Natural killer cell (primary cell): ENCODE measurements around the gene NKAPL. TPM values are rescaled to one million over a fixed set of nuclear protein-coding genes. Genes with fewer than 3 reads are reported as not detected.

ENCODE experiments used
- total RNA-seq, 4 donors: library from RNA; stranded (reverse); fragments of 120-200 nt in 1 of 4; gene quantifications; one replicate each; pipeline versions ENCODE4 v1.2.3 to v1.2.4, GENCODE V29; 2013 to 2022

NKAPL gene
- total RNA-seq, 3 donors from 2014 or later (not counting 1 experiment from before 2014, with no cell fraction given): 0.31 to 0.36 TPM; not detected in 1

Other genes with a start within 250 kb of the NKAPL start
- 1 to 10 TPM in 1 of 3 donors, under 1 TPM in 2; 0.61 to 2.2 (median 0.85) TPM for gene ZNF165, start 178.7 kb upstream of the NKAPL start, total RNA-seq
- gene ZSCAN16, start 134.7 kb upstream of the NKAPL start, total RNA-seq: 1 to 10 TPM; 7.7 to 9.1 (median 7.8) TPM
- 10 to 100 TPM; 38.0 to 42.5 (median 39.2) TPM for gene ZKSCAN8, start 117.4 kb upstream of the NKAPL start, total RNA-seq
- gene ZSCAN9, start 34.0 kb upstream of the NKAPL start, total RNA-seq: 10 to 100 TPM; 17.7 to 20.0 (median 18.7) TPM
- 1 to 10 TPM; 1.6 to 4.2 (median 2.9) TPM for gene ZKSCAN4, start 7.0 kb upstream of the NKAPL start, total RNA-seq
- 10 to 100 TPM; 13.7 to 24.4 (median 15.4) TPM for gene ZSCAN26, start 7.8 kb downstream of the NKAPL start, total RNA-seq
- 1 to 10 TPM; 1.1 to 1.5 (median 1.1) TPM for gene PGBD1, start 22.3 kb downstream of the NKAPL start, total RNA-seq
- gene ZSCAN31, start 76.9 kb downstream of the NKAPL start, total RNA-seq: 1 to 10 TPM in 1 of 3 donors, under 1 TPM in 2; 0.65 to 2.2 (median 0.72) TPM
- gene ZKSCAN3, start 90.7 kb downstream of the NKAPL start, total RNA-seq: 1 to 10 TPM; 3.1 to 6.0 (median 4.7) TPM
- 1 to 10 TPM; 3.5 to 4.9 (median 3.9) TPM for gene ZSCAN12, start 140.4 kb downstream of the NKAPL start, total RNA-seq
- under 1 TPM in 2 of 3 donors, not detected in 1; 0.36 to 0.55 TPM for gene ZSCAN23, start 184.2 kb downstream of the NKAPL start, total RNA-seq